ENCODE results near the gene EIF1AX. TPM values are rescaled to one million over a fixed set of nuclear protein-coding genes. Genes with fewer than 3 reads are reported as not detected.
"Not testable (repeated sequence)": the region's sequence is repeated elsewhere in the genome, so short reads cannot be mapped to it uniquely, and the experiment has no call there.

Gene EIF1AX
- total RNA-seq, result 10 to 100 TPM; 54.1 to 59.3 TPM

GRCh38 chrX:20141281-20142220, at the start of gene EIF1AX:
Gene EIF1AX, minus strand, starts transcription at chrX:20141838. Its CDS starts 198 bp downstream, at chrX:20141640.
- Mint-ChIP-seq H3K36me3 (ENCODE audit: low read depth) (peaks cover 19% of the 10 kb centered on the region), H3K4me3 (peak within 1 kb of the TSS; percentile 83), H3K27ac (peak within 1 kb of the TSS; percentile 91), H3K4me1 (peaks cover 26% of the 10 kb centered on the region), H3K9me3 (no peaks in the 10 kb centered on the region), H3K27me3 (no peaks in the 10 kb centered on the region)
- ChIA-PET POLR2A (no interaction called here), CTCF (interaction anchor here (0.6 to 1.0 kb wide), 2 partner anchors 65 to 164 kb away, joined by 3 to 4 read pairs; no protein-coding TSS in a partner anchor)
- peak; percentile 96 for DNase-seq

- CTCF ChIA-PET, result interaction anchor here (1.0 kb wide), 2 partner anchors 16 to 33 kb away, joined by 3 read pairs; no protein-coding TSS in a partner anchor
- DNase-seq, result no peak
- POLR2A ChIA-PET, result no interaction called here
- Mint-ChIP-seq H3K27me3 (no peaks in the 10 kb centered on the region), H3K4me3 (no peak overlapping the region), H3K4me1 (no peaks in the 10 kb centered on the region), H3K36me3 (ENCODE audit: low read depth) (peaks cover 31% of the 10 kb centered on the region), H3K9me3 (no peaks in the 10 kb centered on the region), H3K27ac (no peak overlapping the region)
Observed at GRCh38 chrX:20189171-20189570, 47.5 kb upstream of the EIF1AX start.

- no peak overlapping the region for H3K4me3 Mint-ChIP-seq
- ChIA-PET POLR2A (no interaction called here), CTCF (interaction anchor here (1.2 kb wide), 1 partner anchor 12 kb away, joined by 5 read pairs; no protein-coding TSS in a partner anchor)
- no peaks in the 10 kb centered on the region for H3K9me3 Mint-ChIP-seq
- peaks cover 33% of the 10 kb centered on the region for H3K36me3 Mint-ChIP-seq (ENCODE audit: low read depth)
- H3K4me1 Mint-ChIP-seq, result peaks cover 20% of the 10 kb centered on the region
- no peaks in the 10 kb centered on the region for H3K27me3 Mint-ChIP-seq
- H3K27ac Mint-ChIP-seq, result peak overlapping the region; percentile 64
- no peak for DNase-seq
Observed at GRCh38 chrX:20181598-20182329, 40.1 kb upstream of the EIF1AX start.

GRCh38 chrX:20177093-20177492, 35.5 kb upstream of the EIF1AX start:
- CTCF ChIA-PET, result no interaction called here
- POLR2A ChIA-PET, result no interaction called here
- no peak overlapping the region for H3K4me3 Mint-ChIP-seq
- no peaks in the 10 kb centered on the region for H3K9me3 Mint-ChIP-seq
- peaks cover 8% of the 10 kb centered on the region for H3K4me1 Mint-ChIP-seq
- H3K36me3 Mint-ChIP-seq (ENCODE audit: low read depth), result peaks cover 24% of the 10 kb centered on the region
- DNase-seq, result no peak
- no peak overlapping the region for H3K27ac Mint-ChIP-seq
- H3K27me3 Mint-ChIP-seq, result no peaks in the 10 kb centered on the region

GRCh38 chrX:20173856-20174255, 32.2 kb upstream of the EIF1AX start:
- no peaks in the 10 kb centered on the region for H3K9me3 Mint-ChIP-seq
- no peak for DNase-seq
- POLR2A ChIA-PET, result no interaction called here
- peaks cover 15% of the 10 kb centered on the region for H3K36me3 Mint-ChIP-seq (ENCODE audit: low read depth)
- H3K4me1 Mint-ChIP-seq, result no peaks in the 10 kb centered on the region
- H3K27ac Mint-ChIP-seq, result no peak overlapping the region
- H3K4me3 Mint-ChIP-seq, result no peak overlapping the region
- CTCF ChIA-PET, result interaction anchor here (1.0 kb wide), 1 partner anchor 16 kb away, joined by 3 read pairs; no protein-coding TSS in a partner anchor
- H3K27me3 Mint-ChIP-seq, result no peaks in the 10 kb centered on the region

GRCh38 chrX:20173313-20173712, 31.7 kb upstream of the EIF1AX start:
- Mint-ChIP-seq H3K36me3 (ENCODE audit: low read depth) (peaks cover 14% of the 10 kb centered on the region), H3K27me3 (no peaks in the 10 kb centered on the region), H3K4me1 (no peaks in the 10 kb centered on the region), H3K9me3 (no peaks in the 10 kb centered on the region), H3K27ac (no peak overlapping the region), H3K4me3 (no peak overlapping the region)
- ChIA-PET POLR2A (no interaction called here), CTCF (interaction anchor here (0.7 to 1.0 kb wide), 2 partner anchors 13 to 16 kb away, joined by 3 read pairs; no protein-coding TSS in a partner anchor)
- DNase-seq, result no peak

GRCh38 chrX:20171887-20172286, 30.2 kb upstream of the EIF1AX start:
- H3K36me3 Mint-ChIP-seq (ENCODE audit: low read depth), result peaks cover 10% of the 10 kb centered on the region

GRCh38 chrX:20162516-20162915, 20.9 kb upstream of the EIF1AX start:
- DNase-seq, POLR2A ChIA-PET, H3K4me1 Mint-ChIP-seq, H3K27ac Mint-ChIP-seq, H3K4me3 Mint-ChIP-seq, H3K9me3 Mint-ChIP-seq, H3K27me3 Mint-ChIP-seq: not testable (repeated sequence)
- peaks cover 32% of the 10 kb centered on the region for H3K36me3 Mint-ChIP-seq (ENCODE audit: low read depth)
- CTCF ChIA-PET, result interaction anchor here (0.7 kb wide), 1 partner anchor 296 kb away, joined by 3 read pairs; no protein-coding TSS in a partner anchor

More at GRCh38 chrX:20171887-20172286, 30.2 kb upstream of the EIF1AX start:
- Mint-ChIP-seq H3K4me1 (no peaks in the 10 kb centered on the region), H3K27me3 (no peaks in the 10 kb centered on the region), H3K9me3 (no peaks in the 10 kb centered on the region), H3K4me3 (no peak overlapping the region), H3K27ac (no peak overlapping the region)
- POLR2A ChIA-PET, result no interaction called here
- CTCF ChIA-PET, result no interaction called here
- no peak for DNase-seq

GRCh38 chrX:20159797-20160385, 18.3 kb upstream of the EIF1AX start:
- H3K27me3 Mint-ChIP-seq, result no peaks in the 10 kb centered on the region
- no peak for DNase-seq
- H3K9me3 Mint-ChIP-seq, result no peaks in the 10 kb centered on the region
- H3K4me3 Mint-ChIP-seq, result no peak overlapping the region
- CTCF ChIA-PET, result interaction anchor here (1.6 kb wide), 1 partner anchor 13 kb away, joined by 3 read pairs; no protein-coding TSS in a partner anchor
- POLR2A ChIA-PET, result no interaction called here
- H3K4me1 Mint-ChIP-seq, result no peaks in the 10 kb centered on the region
- no peak overlapping the region for H3K27ac Mint-ChIP-seq
- H3K36me3 Mint-ChIP-seq (ENCODE audit: low read depth), result peaks cover 40% of the 10 kb centered on the region

GRCh38 chrX:20151689-20152088, 10.1 kb upstream of the EIF1AX start:
- H3K4me3 Mint-ChIP-seq, result no peak overlapping the region
- peaks cover 48% of the 10 kb centered on the region for H3K36me3 Mint-ChIP-seq (ENCODE audit: low read depth)
- H3K4me1 Mint-ChIP-seq, result no peaks in the 10 kb centered on the region
- H3K27me3 Mint-ChIP-seq, result no peaks in the 10 kb centered on the region
- POLR2A ChIA-PET, result no interaction called here
- no peak for DNase-seq
- CTCF ChIA-PET, result no interaction called here
- H3K9me3 Mint-ChIP-seq, result no peaks in the 10 kb centered on the region
- no peak overlapping the region for H3K27ac Mint-ChIP-seq

GRCh38 chrX:20149326-20149725, 7.7 kb upstream of the EIF1AX start:
- Mint-ChIP-seq H3K36me3 (ENCODE audit: low read depth) (peaks cover 34% of the 10 kb centered on the region), H3K27me3 (no peaks in the 10 kb centered on the region), H3K9me3 (no peaks in the 10 kb centered on the region), H3K4me1 (no peaks in the 10 kb centered on the region), H3K4me3 (no peak overlapping the region), H3K27ac (no peak overlapping the region)
- ChIA-PET POLR2A (no interaction called here), CTCF (no interaction called here)
- no peak for DNase-seq

- Mint-ChIP-seq H3K4me1 (peaks cover 5% of the 10 kb centered on the region), H3K4me3 (no peak overlapping the region), H3K27ac (no peak overlapping the region), H3K36me3 (ENCODE audit: low read depth) (peaks cover 26% of the 10 kb centered on the region), H3K9me3 (no peaks in the 10 kb centered on the region), H3K27me3 (no peaks in the 10 kb centered on the region)
- no peak for DNase-seq
- ChIA-PET POLR2A (no interaction called here), CTCF (no interaction called here)
Observed at GRCh38 chrX:20147561-20147960, 5.9 kb upstream of the EIF1AX start.

- ChIA-PET POLR2A (no interaction called here), CTCF (no interaction called here)
- H3K27ac Mint-ChIP-seq, result no peak overlapping the region
- no peaks in the 10 kb centered on the region for H3K9me3 Mint-ChIP-seq
- H3K4me1 Mint-ChIP-seq, result peaks cover 14% of the 10 kb centered on the region
- H3K27me3 Mint-ChIP-seq, result no peaks in the 10 kb centered on the region
- no peak overlapping the region for H3K4me3 Mint-ChIP-seq
- peaks cover 17% of the 10 kb centered on the region for H3K36me3 Mint-ChIP-seq (ENCODE audit: low read depth)
- no peak for DNase-seq
Observed at GRCh38 chrX:20144491-20144890, 2.9 kb upstream of the EIF1AX start.

Data from activated CD4-positive, alpha-beta T cell treated with anti-CD3 and anti-CD28 coated beads, Interleukin-2, amount 10 ng/mL, durations not matched to agents 7 days and 5 days (primary cell).